HCT116 (cell line): ENCODE results near the gene NAALADL2. TPM values are rescaled to one million over a fixed set of nuclear protein-coding genes. Genes with fewer than 3 reads are reported as not detected.
"Not testable (repeated sequence)": the region's sequence is repeated elsewhere in the genome, so short reads cannot be mapped to it uniquely, and the experiment has no call there.

Source experiments
- ATAC-seq: fragments of 200-7000 bp; cut with Tn5 transposase; 2 replicates; pipeline ENCODE4 v1.9.1; 2020; ENCODE audit warnings: mild to moderate bottlenecking, moderate library complexity
- BruUV-seq: library from RNA; stranded (reverse); fragments of 400-500 nt; replicated peaks from 2 replicates; lab custom pipeline; 2021; lab: Mats Ljungman, UMichigan
- CTCF ChIA-PET: fragments of 300-600 bp; sonication (Branson Sonifier 250); formaldehyde crosslinking; loops from one replicate; lab custom pipeline; 2021; ENCODE audit warnings: antibody characterized with exemption; lab: Charles Lee
- POLR2A ChIA-PET: fragments of 300-600, 350-600 bp; sonication (Branson Sonifier 250); formaldehyde crosslinking; loops from one replicate; lab custom pipeline; 2021; ENCODE audit warnings: antibody characterized with exemption; lab: Charles Lee
- RAD21 ChIA-PET, 2 experiments: fragments of 300-600 bp; sonication (Branson Sonifier 250); formaldehyde crosslinking; loops; one replicate each; lab custom pipeline; 2023; ENCODE audit warnings: low total read pairs in 2 of 2; ENCODE audit not compliant: uncharacterized antibody in 2 of 2, unreplicated experiment in 2 of 2, low non-redundant PET in 1 of 2; lab: Charles Lee
- DNase-seq: peaks from one replicate; pipeline ENCODE4 v3.0.0-alpha.2; 2010; ENCODE audit warnings: low read depth, low spot score
- H2AFZ ChIP-seq: fragments of 200-600 bp; shearing (Covaris generic), sonication (generic); 2 replicates; pipeline ENCODE4 v1.6.1; 2017; ENCODE audit warnings: low read depth, mixed run types, mixed read lengths, antibody characterized with exemption, low read length; ENCODE audit not compliant: poor library complexity, severe bottlenecking
- H3K27ac ChIP-seq: 2 replicates; pipeline ENCODE4 v1.5.1; 2012; ENCODE audit warnings: low read depth, low read length
- H3K27me3 ChIP-seq: fragments of 200-600 bp; sonication (generic); 2 replicates; pipeline ENCODE4 v1.6.1; 2016; ENCODE audit warnings: mixed run types, low read length, mixed read lengths; ENCODE audit not compliant: insufficient read depth
- H3K36me3 ChIP-seq, 2 experiments: fragments of 200-500 bp in 1 of 2; fragments of 200-600 bp in 1 of 2; sonication (Bioruptor generic) in 1 of 2; sonication (generic) in 1 of 2; 2 replicates each; pipeline versions ENCODE4 v1.5.1 to v1.6.1; 2014 to 2016; ENCODE audit warnings: low read length in 2 of 2, inconsistent platforms in 1 of 2, mixed read lengths in 1 of 2, mixed run types in 1 of 2; ENCODE audit not compliant: insufficient read depth in 2 of 2, control insufficient read depth in 1 of 2
- H3K4me1 ChIP-seq, 2 experiments: fragments of 200-600 bp in 1 of 2; sonication (generic) in 1 of 2; 2 replicates each; pipeline versions ENCODE4 v1.5.1 to v1.6.1; 2012 to 2017; ENCODE audit warnings: low read length in 2 of 2, inconsistent platforms in 1 of 2, mild to moderate bottlenecking in 1 of 2, mixed read lengths in 1 of 2, mixed run types in 1 of 2, moderate library complexity in 1 of 2; ENCODE audit not compliant: insufficient read depth in 2 of 2, control insufficient read depth in 1 of 2
- H3K4me2 ChIP-seq: fragments of 200-600 bp; sonication (generic); 2 replicates; pipeline ENCODE4 v1.6.1; 2017; ENCODE audit warnings: mixed run types, low read length, mixed read lengths
- H3K4me3 ChIP-seq, 2 experiments: fragments of 200-600 bp in 1 of 2; sonication (generic) in 1 of 2; replicated peaks in 1 of 2; 2 replicates each; pipeline ENCODE4 v1.5.1; 2011 to 2016; ENCODE audit warnings: low read length in 2 of 2, control low read depth in 1 of 2, low read depth in 1 of 2, mild to moderate bottlenecking in 1 of 2, mixed read lengths in 1 of 2, mixed run types in 1 of 2
- H3K79me2 ChIP-seq: fragments of 200-600 bp; sonication (generic); 2 replicates; pipeline ENCODE4 v1.6.1; 2017; ENCODE audit warnings: mild to moderate bottlenecking, mixed run types, low read length, moderate library complexity, mixed read lengths; ENCODE audit not compliant: insufficient read depth
- H3K9ac ChIP-seq: fragments of 200-600 bp; sonication (generic); 2 replicates; pipeline ENCODE4 v1.6.1; 2016; ENCODE audit warnings: low read length, mixed read lengths
- H3K9me2 ChIP-seq: fragments of 200-600 bp; sonication (generic), shearing (Covaris generic); 2 replicates; pipeline ENCODE4 v1.6.1; 2017; ENCODE audit warnings: mixed run types, mild to moderate bottlenecking, moderate library complexity; ENCODE audit not compliant: insufficient read depth
- H3K9me3 ChIP-seq, 2 experiments: fragments of 200-500 bp in 1 of 2; fragments of 200-600 bp in 1 of 2; sonication (Bioruptor generic) in 1 of 2; sonication (generic) in 1 of 2; 2 replicates each; pipeline ENCODE4 v1.6.1; 2014 to 2017; ENCODE audit warnings: low read length in 2 of 2, mixed read lengths in 2 of 2, inconsistent platforms in 1 of 2, low read depth in 1 of 2, mild to moderate bottlenecking in 1 of 2, mixed run types in 1 of 2, moderate library complexity in 1 of 2; ENCODE audit not compliant: control insufficient read depth in 1 of 2, insufficient read depth in 1 of 2
- H4K20me1 ChIP-seq: fragments of 200-600 bp; sonication (generic), shearing (Covaris generic); 2 replicates; pipeline ENCODE4 v1.6.1; 2017; ENCODE audit warnings: mixed run types, mild to moderate bottlenecking, moderate library complexity; ENCODE audit not compliant: insufficient read depth
- ATF3 ChIP-seq: IDR thresholded peaks from 2 replicates; pipeline ENCODE4 v1.6.1; 2012
- CBX3 ChIP-seq: IDR thresholded peaks from 2 replicates; pipeline ENCODE4 v1.6.1; 2012; ENCODE audit warnings: low read depth
- JUND ChIP-seq: IDR thresholded peaks from 2 replicates; pipeline ENCODE4 v1.6.1; 2012
- POLR2AphosphoS5 ChIP-seq: IDR thresholded peaks from 2 replicates; pipeline ENCODE4 v1.6.1; 2011; ENCODE audit warnings: mild to moderate bottlenecking, low read depth, low read length, moderate library complexity
- TCF7L2 ChIP-seq: IDR thresholded peaks from 2 replicates; pipeline ENCODE4 v1.7.0; 2011; ENCODE audit warnings: borderline replicate concordance, inconsistent platforms; ENCODE audit not compliant: insufficient read depth, insufficient read length; ENCODE audit errors: extremely low read depth
- YY1 ChIP-seq: IDR thresholded peaks from 2 replicates; pipeline ENCODE4 v1.6.1; 2011; ENCODE audit warnings: low read length, low read depth, moderate library complexity, mild to moderate bottlenecking; ENCODE audit not compliant: insufficient replicate concordance; ENCODE audit errors: extremely low read depth
- intact Hi-C: fragments of 100-400 bp; cut with micrococcal nuclease; formaldehyde crosslinking; loops from 2 replicates; pipeline ENCODE4 v1.10.0; 2022
- total RNA-seq: library from RNA; stranded (reverse); gene quantifications from one replicate; pipeline ENCODE4 v1.2.1, GENCODE V29; 2021; ENCODE audit not compliant: unreplicated experiment

NAALADL2 gene
- total RNA-seq, 1 experiment from 2014 or later, result 2.9 TPM

DNA sequence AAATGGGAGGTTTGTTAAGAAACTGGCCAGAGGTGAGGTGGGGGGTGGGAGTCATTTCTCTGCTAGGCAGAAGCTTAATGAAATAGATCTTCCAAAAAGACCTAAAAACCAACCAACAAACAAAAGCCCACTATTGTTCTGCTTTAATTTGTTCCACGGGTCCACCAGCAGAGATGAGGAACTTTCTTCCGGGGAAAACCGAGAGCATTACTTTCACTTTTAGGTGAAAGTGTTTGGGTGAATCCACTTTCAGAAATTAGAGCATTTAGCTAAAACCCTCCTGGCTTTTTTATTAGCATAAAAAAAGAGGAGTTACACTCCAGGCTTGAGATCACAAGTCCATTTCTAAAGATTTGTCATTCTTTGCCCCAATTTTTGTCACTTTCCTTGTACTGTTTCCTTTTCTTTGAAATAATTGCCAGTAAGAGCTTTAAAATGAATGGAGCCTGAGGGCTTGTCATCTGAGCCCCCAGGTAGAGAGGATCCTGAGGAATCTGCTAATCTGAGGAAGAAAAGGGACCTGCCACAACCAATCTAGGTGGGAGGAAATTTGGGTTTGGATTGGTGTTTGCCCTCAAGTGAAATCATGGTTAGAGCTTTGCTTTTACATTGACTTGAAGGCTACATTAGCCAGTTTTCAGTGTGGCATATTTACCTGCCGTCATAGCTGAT lies 667.6 kb downstream of the NAALADL2 start:
- Histone ChIP-seq H3K4me3 (no peak overlapping the region), H3K9ac (no peak overlapping the region), H2AFZ (no peak overlapping the region), H4K20me1 (no peaks in the 10 kb centered on the region), H3K27ac (no peak overlapping the region), H3K36me3 (no peaks in the 10 kb centered on the region), H3K79me2 (no peaks in the 10 kb centered on the region), H3K27me3 (no peaks in the 10 kb centered on the region), H3K4me2 (no peak overlapping the region), H3K9me2 (no peaks in the 10 kb centered on the region), H3K4me1 (no peaks in the 10 kb centered on the region), H3K9me3 (no peaks in the 10 kb centered on the region)
- POLR2A ChIA-PET, result no interaction called here
- no TSS peak for BruUV-seq
- no peak for TF ChIP-seq JUND
- TF ChIP-seq CBX3, result no peak
- TF ChIP-seq TCF7L2, result no peak
- no peak for TF ChIP-seq POLR2AphosphoS5
- no peak for TF ChIP-seq YY1
- TF ChIP-seq ATF3, result no peak
- DNase-seq (no peak), ATAC-seq (no peak)
- CTCF ChIA-PET, result no interaction called here
- intact Hi-C loops, result no loop called here
- RAD21 ChIA-PET, result no interaction called here

GRCh38 chr3:175528693-175529092 lies 669.6 kb downstream of the NAALADL2 start:
- H3K9ac ChIP-seq, H3K9me2 ChIP-seq, H3K4me2 ChIP-seq, H3K4me1 ChIP-seq, H3K36me3 ChIP-seq, H3K4me3 ChIP-seq, H3K9me3 ChIP-seq, RAD21 ChIA-PET, CTCF ChIA-PET, H3K27me3 ChIP-seq, H2AFZ ChIP-seq, intact Hi-C loops, DNase-seq, POLR2A ChIA-PET, BruUV-seq, H3K27ac ChIP-seq, H3K79me2 ChIP-seq, H4K20me1 ChIP-seq, ATAC-seq: not testable (repeated sequence)
